Cardiac fibroblast (primary cell): ENCODE results near the gene CHST4.

Source experiments
- DNase-seq, 2 donors: peaks; one replicate each; pipeline versions ENCODE4 v3.0.0 to v3.0.0-alpha.2; 2010; ENCODE audit warnings: low read depth in 2 of 2
- H3K4me3 ChIP-seq, 2 donors: replicated peaks in 1 of 2; 1 replicate in 1 of 2; 2 replicates in 1 of 2; pipeline ENCODE4 v1.5.1; 2011; ENCODE audit warnings: low read depth in 2 of 2, low read length in 2 of 2, mild to moderate bottlenecking in 2 of 2, moderate library complexity in 1 of 2
- CTCF ChIP-seq: IDR thresholded peaks from one replicate; pipeline ENCODE4 v1.5.1; 2011; ENCODE audit warnings: low read depth, mild to moderate bottlenecking, low read length, inconsistent platforms

The CHST4 gene

GRCh38 chr16:71520550-71520949 lies 5.7 kb upstream of the CHST4 start:
- no peak for DNase-seq
- no peak overlapping the region for H3K4me3 ChIP-seq
- TF ChIP-seq CTCF = no peak

GRCh38 chr16:71524566-71525553 lies 1.4 kb upstream of the CHST4 start:
- DNase-seq = no peak
- no peak for TF ChIP-seq CTCF
- no peak overlapping the region for H3K4me3 ChIP-seq

GRCh38 chr16:71528257-71528656 lies 2.0 kb downstream of the CHST4 start:
- no peak for DNase-seq
- no peak for TF ChIP-seq CTCF
- no peak overlapping the region for H3K4me3 ChIP-seq

GRCh38 chr16:71528863-71529262 lies 2.6 kb downstream of the CHST4 start:
- DNase-seq = no peak
- no peak overlapping the region for H3K4me3 ChIP-seq
- no peak for TF ChIP-seq CTCF

- H3K4me3 ChIP-seq = no peak overlapping the region
- DNase-seq = no peak
- no peak for TF ChIP-seq CTCF
Observed at GRCh38 chr16:71532366-71532765, 6.1 kb downstream of the CHST4 start.

- DNase-seq = no peak
- no peak overlapping the region for H3K4me3 ChIP-seq
- no peak for TF ChIP-seq CTCF
Observed at GRCh38 chr16:71536752-71537499, 10.7 kb downstream of the CHST4 start.
